ENCODE data around the gene STS. TPM values are rescaled to one million over a fixed set of nuclear protein-coding genes. Genes with fewer than 3 reads are reported as not detected.

Gene STS
- total RNA-seq (2021) (2.2 and 3.3 TPM in 2 replicates), Bru-seq, nascent RNA (percentile 40 among the genes with signal in this experiment), BruChase-seq, experiment 1, labeled RNA remaining after a 2-hour chase (percentile 36 among the genes with signal in this experiment), BruChase-seq, experiment 2, labeled RNA remaining after a 6-hour chase (percentile 42 among the genes with signal in this experiment)
- long read RNA-seq, partial matches to known transcripts = 0 of 6 reads
- long read RNA-seq, other reads (novel, unspliced or antisense) = 6 of 6 reads

- Histone ChIP-seq H2AFZ (peak within 1 kb of the TSS; percentile 97), H3K9me3 (ENCODE audit: insufficient read depth, low read depth) (no peaks in the 10 kb centered on the region), H3K9me2 (ENCODE audit: insufficient read depth) (no peaks in the 10 kb centered on the region), H3F3A (ENCODE audit: insufficient read depth, low read depth) (peaks cover 23% of the 10 kb centered on the region), H3K4me3 (peak within 1 kb of the TSS; percentile 90), H3K27ac (peak within 1 kb of the TSS; percentile 99), H4K20me1 (ENCODE audit: insufficient read depth) (no peaks in the 10 kb centered on the region), H3K4me1 (replicated peaks; ENCODE audit: insufficient read depth) (peaks cover 38% of the 10 kb centered on the region), H3K27me3 (ENCODE audit: insufficient read depth, low read depth) (no peaks in the 10 kb centered on the region), H3K4me2 (peak within 1 kb of the TSS; percentile 85), H3K36me3 (ENCODE audit: low read depth) (no peaks in the 10 kb centered on the region), H3K79me2 (ENCODE audit: low read depth) (peaks cover 69% of the 10 kb centered on the region)
- no peak for TF ChIP-seq CTCF (conservative IDR thresholded peaks at IDR 0.05)
- TF ChIP-seq EZH2 (IDR thresholded peaks at IDR 0.05; ENCODE audit: low read depth) = no peak
- peak; percentile 11 to 46 for DNase-seq
- no TSS peak for BruUV-seq (replicated peaks)
- intact Hi-C loops (cut with micrococcal nuclease; ENCODE audit: unreplicated experiment) = no loop called here
- CTCF ChIA-PET = no interaction called here
- POLR2A ChIA-PET (ENCODE audit: unreplicated experiment) = interaction anchor here (0.7 kb wide), 1 partner anchor 451 kb away, joined by 3 read pairs; no protein-coding TSS in a partner anchor
Observed at GRCh38 chrX:7147413-7147977, at the start of gene STS. STS (plus strand) TSS chrX:7147712; CDS start chrX:7253200, 105,488 bp downstream.

GRCh38 chrX:7100022-7100421 is 47.5 kb upstream of the STS start:
- TF ChIP-seq EZH2 (IDR thresholded peaks at IDR 0.05; ENCODE audit: low read depth) (no peak), CTCF (conservative IDR thresholded peaks at IDR 0.05) (no peak)
- intact Hi-C loops (cut with micrococcal nuclease; ENCODE audit: unreplicated experiment) = no loop called here
- H2AFZ ChIP-seq = no peak overlapping the region
- H3K79me2 ChIP-seq (ENCODE audit: low read depth) = peaks cover 27% of the 10 kb centered on the region
- ChIA-PET POLR2A (ENCODE audit: unreplicated experiment) (no interaction called here), CTCF (no interaction called here)
- DNase-seq = no peak
- no peak overlapping the region for H3K27ac ChIP-seq
- no peak overlapping the region for H3K4me3 ChIP-seq
- no peaks in the 10 kb centered on the region for H4K20me1 ChIP-seq (ENCODE audit: insufficient read depth)
- H3K9me3 ChIP-seq (ENCODE audit: insufficient read depth, low read depth) = no peaks in the 10 kb centered on the region
- H3K27me3 ChIP-seq (ENCODE audit: insufficient read depth, low read depth) = no peaks in the 10 kb centered on the region
- H3K4me2 ChIP-seq = no peak overlapping the region
- BruUV-seq (replicated peaks) = no TSS peak
- H3K9me2 ChIP-seq (ENCODE audit: insufficient read depth) = no peaks in the 10 kb centered on the region
- H3K4me1 ChIP-seq (replicated peaks; ENCODE audit: insufficient read depth) = no peaks in the 10 kb centered on the region
- H3K36me3 ChIP-seq (ENCODE audit: low read depth) = peaks cover 31% of the 10 kb centered on the region
- no peaks in the 10 kb centered on the region for H3F3A ChIP-seq (ENCODE audit: insufficient read depth, low read depth)

- ChIA-PET POLR2A (ENCODE audit: unreplicated experiment) (no interaction called here), CTCF (no interaction called here)
- no peaks in the 10 kb centered on the region for H3K4me1 ChIP-seq (replicated peaks; ENCODE audit: insufficient read depth)
- H3K79me2 ChIP-seq (ENCODE audit: low read depth) = peaks cover 27% of the 10 kb centered on the region
- TF ChIP-seq CTCF (conservative IDR thresholded peaks at IDR 0.05) (no peak), EZH2 (IDR thresholded peaks at IDR 0.05; ENCODE audit: low read depth) (no peak)
- H3K9me3 ChIP-seq (ENCODE audit: insufficient read depth, low read depth) = no peaks in the 10 kb centered on the region
- no peak overlapping the region for H3K4me2 ChIP-seq
- intact Hi-C loops (cut with micrococcal nuclease; ENCODE audit: unreplicated experiment) = no loop called here
- H3K27ac ChIP-seq = no peak overlapping the region
- no peaks in the 10 kb centered on the region for H3K27me3 ChIP-seq (ENCODE audit: insufficient read depth, low read depth)
- no peak for DNase-seq
- H3K9me2 ChIP-seq (ENCODE audit: insufficient read depth) = no peaks in the 10 kb centered on the region
- no peak overlapping the region for H3K4me3 ChIP-seq
- no peaks in the 10 kb centered on the region for H4K20me1 ChIP-seq (ENCODE audit: insufficient read depth)
- peaks cover 32% of the 10 kb centered on the region for H3K36me3 ChIP-seq (ENCODE audit: low read depth)
- no peaks in the 10 kb centered on the region for H3F3A ChIP-seq (ENCODE audit: insufficient read depth, low read depth)
- no TSS peak for BruUV-seq (replicated peaks)
- no peak overlapping the region for H2AFZ ChIP-seq
Observed at GRCh38 chrX:7102119-7102518, 45.4 kb upstream of the STS start.

Measured in PC-9 (cell line).